ENCODE measurements around the gene C9orf152. TPM values are rescaled to one million over a fixed set of nuclear protein-coding genes. Genes with fewer than 3 reads are reported as not detected.

Gene C9orf152
- total RNA-seq, 1 experiment from 2014 or later = not detected

GRCh38 chr9:110156902-110157301 lies 51.1 kb downstream of the C9orf152 start (continued):
- TF ChIP-seq ATF6 (CRISPR knock-in tag; IDR thresholded peaks at IDR 0.05) = no peak
- TF ChIP-seq ZNF416 (CRISPR knock-in tag; IDR thresholded peaks at IDR 0.05) = no peak
- TF ChIP-seq NR3C1 (CRISPR knock-in tag; conservative IDR thresholded peaks at IDR 0.05; ENCODE audit: low read depth) = no peak
- no peak for TF ChIP-seq ZNF138 (CRISPR knock-in tag; conservative IDR thresholded peaks at IDR 0.05)
- no peak for TF ChIP-seq CBFB (CRISPR knock-in tag; IDR thresholded peaks at IDR 0.05; ENCODE audit: low read depth)
- TF ChIP-seq IRF1 (CRISPR knock-in tag; IDR thresholded peaks at IDR 0.05) = no peak
- no peak for TF ChIP-seq ZNF317 (CRISPR knock-in tag; IDR thresholded peaks at IDR 0.05; ENCODE audit: borderline replicate concordance, low read depth)
- TF ChIP-seq, protein P1, sequence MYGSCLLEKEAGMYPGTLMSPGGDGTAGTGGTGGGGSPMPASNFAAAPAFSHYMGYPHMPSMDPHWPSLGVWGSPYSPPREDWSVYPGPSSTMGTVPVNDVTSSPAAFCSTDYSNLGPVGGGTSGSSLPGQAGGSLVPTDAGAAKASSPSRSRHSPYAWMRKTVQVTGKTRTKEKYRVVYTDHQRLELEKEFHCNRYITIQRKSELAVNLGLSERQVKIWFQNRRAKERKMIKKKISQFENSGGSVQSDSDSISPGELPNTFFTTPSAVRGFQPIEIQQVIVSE (CRISPR knock-in tag; IDR thresholded peaks at IDR 0.05; ENCODE audit: borderline replicate concordance) = no peak

DNA sequence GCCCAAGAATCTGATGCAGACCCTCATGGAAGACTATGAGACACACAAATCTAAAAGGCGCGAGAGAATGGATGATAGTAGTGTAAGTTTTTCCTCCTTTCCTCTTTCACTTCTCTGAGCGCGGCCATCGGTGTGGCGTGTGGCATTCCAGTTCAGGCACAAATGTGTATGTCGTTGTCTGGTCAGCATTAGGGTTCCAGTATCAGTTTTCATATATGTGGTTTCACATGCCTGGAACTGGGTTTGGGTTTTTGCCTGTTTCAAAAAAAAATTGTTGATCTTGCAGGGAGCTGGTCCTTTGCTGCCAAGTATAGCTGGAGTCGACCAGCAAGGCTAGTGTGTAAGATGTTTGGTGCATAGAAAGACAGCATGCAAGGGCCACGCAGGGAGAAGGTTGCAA lies 51.5 kb downstream of the C9orf152 start:
- no peak for ATAC-seq
- POLR2A ChIA-PET = no interaction called here
- Mint-ChIP-seq H3K4me1 (peaks cover 23% of the 10 kb centered on the region), H3K36me3 (peaks cover 11% of the 10 kb centered on the region; the same call in 1 of the 2 replicates), H3K4me3 (no peak overlapping the region), H3K9me3 (no peaks in the 10 kb centered on the region), H3K27ac (no peak overlapping the region), H3K27me3 (ENCODE audit: low read depth) (peaks cover 9% of the 10 kb centered on the region; the same call in 1 of the 2 replicates)
- CTCF ChIA-PET = interaction anchor here (0.6 kb wide), 1 partner anchor 313 kb away, joined by 5 read pairs; no protein-coding TSS in a partner anchor
- DNase-seq (ENCODE audit: low spot score) = no peak
- TF ChIP-seq ATF3 (CRISPR knock-in tag; conservative IDR thresholded peaks at IDR 0.05) (no peak), GABPB1 (CRISPR knock-in tag; IDR thresholded peaks at IDR 0.05) (no peak), HMGA2 (CRISPR knock-in tag; IDR thresholded peaks at IDR 0.05) (no peak), NFYB (CRISPR knock-in tag; conservative IDR thresholded peaks at IDR 0.05; ENCODE audit: low read depth) (no peak), ZBTB21 (CRISPR knock-in tag; IDR thresholded peaks at IDR 0.05; ENCODE audit: borderline replicate concordance) (no peak), USF2 (CRISPR knock-in tag; IDR thresholded peaks at IDR 0.05) (no peak), ZBTB43 (CRISPR knock-in tag; IDR thresholded peaks at IDR 0.05) (no peak), IRF2 (CRISPR knock-in tag; IDR thresholded peaks at IDR 0.05; ENCODE audit: borderline replicate concordance, low read depth) (no peak), TCF7 (CRISPR knock-in tag; IDR thresholded peaks at IDR 0.05; ENCODE audit: low read depth) (no peak), CTCF (IDR thresholded peaks at IDR 0.05) (no peak), ZNF263 (CRISPR knock-in tag; IDR thresholded peaks at IDR 0.05; ENCODE audit: low read depth) (no peak), CBFB (CRISPR knock-in tag; IDR thresholded peaks at IDR 0.05; ENCODE audit: low read depth) (no peak)
- TF ChIP-seq, protein P2, sequence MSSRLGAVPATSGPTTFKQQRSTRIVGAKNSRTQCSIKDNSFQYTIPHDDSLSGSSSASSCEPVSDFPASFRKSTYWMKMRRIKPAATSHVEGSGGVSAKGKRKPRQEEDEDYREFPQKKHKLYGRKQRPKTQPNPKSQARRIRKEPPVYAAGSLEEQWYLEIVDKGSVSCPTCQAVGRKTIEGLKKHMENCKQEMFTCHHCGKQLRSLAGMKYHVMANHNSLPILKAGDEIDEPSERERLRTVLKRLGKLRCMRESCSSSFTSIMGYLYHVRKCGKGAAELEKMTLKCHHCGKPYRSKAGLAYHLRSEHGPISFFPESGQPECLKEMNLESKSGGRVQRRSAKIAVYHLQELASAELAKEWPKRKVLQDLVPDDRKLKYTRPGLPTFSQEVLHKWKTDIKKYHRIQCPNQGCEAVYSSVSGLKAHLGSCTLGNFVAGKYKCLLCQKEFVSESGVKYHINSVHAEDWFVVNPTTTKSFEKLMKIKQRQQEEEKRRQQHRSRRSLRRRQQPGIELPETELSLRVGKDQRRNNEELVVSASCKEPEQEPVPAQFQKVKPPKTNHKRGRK (CRISPR knock-in tag; IDR thresholded peaks at IDR 0.05; ENCODE audit: borderline replicate concordance) = no peak
- TF ChIP-seq, protein P3, sequence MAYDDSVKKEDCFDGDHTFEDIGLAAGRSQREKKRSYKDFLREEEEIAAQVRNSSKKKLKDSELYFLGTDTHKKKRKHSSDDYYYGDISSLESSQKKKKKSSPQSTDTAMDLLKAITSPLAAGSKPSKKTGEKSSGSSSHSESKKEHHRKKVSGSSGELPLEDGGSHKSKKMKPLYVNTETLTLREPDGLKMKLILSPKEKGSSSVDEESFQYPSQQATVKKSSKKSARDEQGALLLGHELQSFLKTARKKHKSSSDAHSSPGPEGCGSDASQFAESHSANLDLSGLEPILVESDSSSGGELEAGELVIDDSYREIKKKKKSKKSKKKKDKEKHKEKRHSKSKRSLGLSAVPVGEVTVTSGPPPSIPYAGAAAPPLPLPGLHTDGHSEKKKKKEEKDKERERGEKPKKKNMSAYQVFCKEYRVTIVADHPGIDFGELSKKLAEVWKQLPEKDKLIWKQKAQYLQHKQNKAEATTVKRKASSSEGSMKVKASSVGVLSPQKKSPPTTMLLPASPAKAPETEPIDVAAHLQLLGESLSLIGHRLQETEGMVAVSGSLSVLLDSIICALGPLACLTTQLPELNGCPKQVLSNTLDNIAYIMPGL (CRISPR knock-in tag; IDR thresholded peaks at IDR 0.05) = no peak
- TF ChIP-seq, protein P4, sequence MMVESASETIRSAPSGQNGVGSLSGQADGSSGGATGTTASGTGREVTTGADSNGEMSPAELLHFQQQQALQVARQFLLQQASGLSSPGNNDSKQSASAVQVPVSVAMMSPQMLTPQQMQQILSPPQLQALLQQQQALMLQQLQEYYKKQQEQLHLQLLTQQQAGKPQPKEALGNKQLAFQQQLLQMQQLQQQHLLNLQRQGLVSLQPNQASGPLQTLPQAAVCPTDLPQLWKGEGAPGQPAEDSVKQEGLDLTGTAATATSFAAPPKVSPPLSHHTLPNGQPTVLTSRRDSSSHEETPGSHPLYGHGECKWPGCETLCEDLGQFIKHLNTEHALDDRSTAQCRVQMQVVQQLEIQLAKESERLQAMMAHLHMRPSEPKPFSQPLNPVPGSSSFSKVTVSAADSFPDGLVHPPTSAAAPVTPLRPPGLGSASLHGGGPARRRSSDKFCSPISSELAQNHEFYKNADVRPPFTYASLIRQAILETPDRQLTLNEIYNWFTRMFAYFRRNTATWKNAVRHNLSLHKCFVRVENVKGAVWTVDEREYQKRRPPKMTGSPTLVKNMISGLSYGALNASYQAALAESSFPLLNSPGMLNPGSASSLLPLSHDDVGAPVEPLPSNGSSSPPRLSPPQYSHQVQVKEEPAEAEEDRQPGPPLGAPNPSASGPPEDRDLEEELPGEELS (CRISPR knock-in tag; IDR thresholded peaks at IDR 0.05) = no peak
